Ovary (tissue), 3 donors: Measurements from ENCODE around the gene TMEM235.

ENCODE experiments used
- CTCF ChIP-seq, 3 donors: fragments of 450-650 bp in 2 of 3; fragments of 200-600 bp in 1 of 3; IDR thresholded peaks; one replicate each; pipeline versions ENCODE4 v1.5.1 to v1.8.0; 2016 to 2022; ENCODE audit warnings: antibody characterized with exemption in 3 of 3, mild to moderate bottlenecking in 1 of 3
- POLR2A ChIP-seq: fragments of 450-650 bp; IDR thresholded peaks from one replicate; pipeline ENCODE4 v1.6.1; 2017; ENCODE audit warnings: antibody characterized with exemption, mild to moderate bottlenecking, moderate library complexity
- donor health status: DM: no; HTN: no; CAD: no.

- TF ChIP-seq POLR2A (no peak), CTCF (IDR thresholded peaks at IDR 0.05) (no peak)
Measured at GRCh38 chr17:78255029-78255656, 23.7 kb downstream of the TMEM235 start.
